Suprapubic skin (tissue), 4 donors: Measurements from ENCODE around the gene OR10A3. TPM values are rescaled to one million over a fixed set of nuclear protein-coding genes. Genes with fewer than 3 reads are reported as not detected.

Experiments used
- DNase-seq, 2 donors: peaks; one replicate each; pipeline ENCODE4 v3.0.0-alpha.2; 2019; ENCODE audit warnings: low spot score in 2 of 2
- H3K27ac ChIP-seq: fragments of 200-600 bp; sonication (generic); one replicate; pipeline ENCODE4 v1.5.1; 2019
- H3K27me3 ChIP-seq: fragments of 200-600 bp; sonication (generic); one replicate; pipeline ENCODE4 v1.5.1; 2019
- H3K36me3 ChIP-seq: fragments of 200-600 bp; sonication (generic); one replicate; pipeline ENCODE4 v1.5.1; 2019
- H3K4me1 ChIP-seq: fragments of 200-600 bp; sonication (generic); one replicate; pipeline ENCODE4 v1.5.1; 2019
- H3K4me3 ChIP-seq: fragments of 200-600 bp; sonication (generic); one replicate; pipeline ENCODE4 v1.5.1; 2019; ENCODE audit warnings: mild to moderate bottlenecking
- H3K9me3 ChIP-seq: fragments of 200-600 bp; sonication (generic); one replicate; pipeline ENCODE4 v1.5.1; 2019
- CTCF ChIP-seq, 2 donors: fragments of 200-600 bp in 1 of 2; fragments of 450-650 bp in 1 of 2; sonication (generic) in 1 of 2; IDR thresholded peaks; one replicate each; pipeline ENCODE4 v1.5.1; 2016 to 2019; ENCODE audit warnings: antibody characterized with exemption in 2 of 2, mild to moderate bottlenecking in 1 of 2, moderate library complexity in 1 of 2
- EP300 ChIP-seq: sonication (generic); formaldehyde crosslinking; IDR thresholded peaks from one replicate; pipeline ENCODE4 v1.6.1; 2017; ENCODE audit warnings: antibody characterized with exemption
- POLR2A ChIP-seq, 2 donors: fragments of 450-650 bp; IDR thresholded peaks; one replicate each; pipeline ENCODE4 v1.6.1; 2017; ENCODE audit warnings: antibody characterized with exemption in 2 of 2, mild to moderate bottlenecking in 2 of 2, moderate library complexity in 2 of 2
- POLR2AphosphoS5 ChIP-seq, 3 donors: sonication (generic); formaldehyde crosslinking; IDR thresholded peaks; one replicate each; pipeline ENCODE4 v1.6.1; 2017; ENCODE audit warnings: antibody characterized with exemption in 3 of 3
- WGBS: methylation state at CpG from one replicate; pipeline ENCODE4 v1.1.5; 2018; 5-methylcytosine and 5-hydroxymethylcytosine counted together
- total RNA-seq, 4 donors: library from RNA; depleted of rRNA; stranded (reverse); fragments of >200 nt; gene quantifications; one replicate each; pipeline ENCODE4 v1.1.0, GENCODE V29; 2016

OR10A3 gene
- total RNA-seq, 4 donors from 2014 or later = not detected

GRCh38 chr11:7981619-7982157 lies 40.2 kb upstream of the OR10A3 start:
- Histone ChIP-seq H3K27ac (no peak overlapping the region), H3K4me1 (peaks cover 8% of the 10 kb centered on the region), H3K27me3 (no peaks in the 10 kb centered on the region), H3K9me3 (no peaks in the 10 kb centered on the region), H3K36me3 (no peaks in the 10 kb centered on the region), H3K4me3 (no peak overlapping the region)
- TF ChIP-seq POLR2A (IDR thresholded peaks at IDR 0.05) (no peak), EP300 (no peak), POLR2AphosphoS5 (IDR thresholded peaks at IDR 0.05) (no peak), CTCF (IDR thresholded peaks at IDR 0.05) (no peak)
- no peak for DNase-seq
- 78% methylated on average over 1 of the region's 1 CpG for WGBS

- WGBS = 35% methylated on average over 5 of the region's 5 CpGs
- Histone ChIP-seq H3K4me3 (no peak overlapping the region), H3K9me3 (no peaks in the 10 kb centered on the region), H3K36me3 (no peaks in the 10 kb centered on the region), H3K4me1 (no peaks in the 10 kb centered on the region), H3K27ac (no peak overlapping the region), H3K27me3 (no peaks in the 10 kb centered on the region)
- no peak for TF ChIP-seq EP300
- TF ChIP-seq POLR2AphosphoS5 (IDR thresholded peaks at IDR 0.05) = no peak
- no peak for TF ChIP-seq CTCF (IDR thresholded peaks at IDR 0.05)
- no peak for TF ChIP-seq POLR2A (IDR thresholded peaks at IDR 0.05)
- no peak for DNase-seq
Measured at GRCh38 chr11:7977232-7977917, 35.9 kb upstream of the OR10A3 start.

- Histone ChIP-seq H3K4me3 (no peak overlapping the region), H3K9me3 (no peaks in the 10 kb centered on the region), H3K27ac (no peak overlapping the region), H3K36me3 (no peaks in the 10 kb centered on the region), H3K4me1 (no peaks in the 10 kb centered on the region), H3K27me3 (no peaks in the 10 kb centered on the region)
- no peak for TF ChIP-seq EP300
- no peak for TF ChIP-seq CTCF (IDR thresholded peaks at IDR 0.05)
- WGBS = 84% methylated on average over 2 of the region's 2 CpGs
- no peak for DNase-seq
Measured at GRCh38 chr11:7974668-7975067, 33.2 kb upstream of the OR10A3 start.

GRCh38 chr11:7973011-7973410 lies 31.5 kb upstream of the OR10A3 start:
- H3K36me3 ChIP-seq = no peaks in the 10 kb centered on the region
- TF ChIP-seq POLR2A (IDR thresholded peaks at IDR 0.05) (no peak), EP300 (no peak), POLR2AphosphoS5 (IDR thresholded peaks at IDR 0.05) (no peak), CTCF (IDR thresholded peaks at IDR 0.05) (no peak)
- H3K9me3 ChIP-seq = no peaks in the 10 kb centered on the region
- H3K27me3 ChIP-seq = no peaks in the 10 kb centered on the region
- H3K4me3 ChIP-seq = no peak overlapping the region
- DNase-seq = no peak
- H3K4me1 ChIP-seq = no peaks in the 10 kb centered on the region
- no peak overlapping the region for H3K27ac ChIP-seq
- 80% methylated on average over 5 of the region's 5 CpGs for WGBS

- DNase-seq = no peak
- Histone ChIP-seq H3K36me3 (no peaks in the 10 kb centered on the region), H3K9me3 (no peaks in the 10 kb centered on the region), H3K4me1 (no peaks in the 10 kb centered on the region), H3K27ac (no peak overlapping the region), H3K4me3 (no peak overlapping the region), H3K27me3 (no peaks in the 10 kb centered on the region)
- TF ChIP-seq CTCF (IDR thresholded peaks at IDR 0.05) (no peak), POLR2A (IDR thresholded peaks at IDR 0.05) (no peak), POLR2AphosphoS5 (IDR thresholded peaks at IDR 0.05) (no peak), EP300 (no peak)
Measured at GRCh38 chr11:7971846-7972245, 30.3 kb upstream of the OR10A3 start.
